Left lung (tissue), 10 donors: ENCODE results near the gene ITPR2. TPM values are rescaled to one million over a fixed set of nuclear protein-coding genes. Genes with fewer than 3 reads are reported as not detected.

ENCODE experiments used
- ATAC-seq: fragments of 200-7000 bp; cut with Tn5 transposase; one replicate; pipeline ENCODE4 v1.9.1; 2020; ENCODE audit warnings: moderate library complexity
- DNase-seq, 4 donors: peaks; one replicate each; pipeline ENCODE4 v3.0.0-alpha.2; 2013 to 2020
- H3K27ac ChIP-seq, 2 donors: fragments of 200-600 bp; sonication (generic) in 1 of 2; one replicate each; pipeline versions ENCODE4 v1.5.0 to v1.8.0; 2020 to 2021
- H3K27me3 ChIP-seq, 2 donors: fragments of 200-600 bp; sonication (generic) in 1 of 2; one replicate each; pipeline versions ENCODE4 v1.5.0 to v1.8.0; 2020 to 2021
- H3K36me3 ChIP-seq, 2 donors: fragments of 200-600 bp; sonication (generic) in 1 of 2; one replicate each; pipeline versions ENCODE4 v1.5.0 to v1.8.0; 2020 to 2021
- H3K4me1 ChIP-seq, 2 donors: fragments of 200-600 bp; one replicate each; pipeline ENCODE4 v1.8.0; 2021
- H3K4me3 ChIP-seq, 2 donors: fragments of 200-600 bp; sonication (generic) in 1 of 2; one replicate each; pipeline versions ENCODE4 v1.5.0 to v1.8.0; 2020 to 2021; ENCODE audit warnings: mild to moderate bottlenecking in 1 of 2
- H3K9me3 ChIP-seq, 2 donors: fragments of 200-600 bp; sonication (generic) in 1 of 2; one replicate each; pipeline versions ENCODE4 v1.5.0 to v1.8.0; 2020 to 2021
- CTCF ChIP-seq, 2 donors: fragments of 200-600 bp; sonication (generic) in 1 of 2; IDR thresholded peaks; one replicate each; pipeline versions ENCODE4 v1.5.0 to v1.8.0; 2021; ENCODE audit warnings: antibody characterized with exemption in 2 of 2
- intact Hi-C, 2 donors: fragments of 100-400 bp; cut with DNase I; formaldehyde crosslinking; loops; one replicate each; pipeline versions ENCODE4 v1.11.2 to v1.14.2; 2022
- polyA plus RNA-seq, 6 donors: library from polyadenylated mRNA; unstranded; fragments of 120-200 nt; gene quantifications; one replicate each; pipeline ENCODE4 v1.2.1, GENCODE V29; 2013; ENCODE audit not compliant: insufficient read length in 6 of 6
- total RNA-seq, 2 donors: library from RNA; stranded (reverse); fragmentation: NEBNext Ultra II Directional; extraction: Animal tissue kit (Norgen Biotek cat#: 25700); gene quantifications; one replicate each; pipeline ENCODE4 v1.2.1, GENCODE V29; 2021
- donor health status: DM: no; HTN: yes; CAD: no.
- donor health status: DM: no; HTN: no; CAD: no.

ITPR2 gene
- total and polyA plus RNA-seq, 8 donors: 5.5 to 67.8 (median 7.5) TPM

DNA sequence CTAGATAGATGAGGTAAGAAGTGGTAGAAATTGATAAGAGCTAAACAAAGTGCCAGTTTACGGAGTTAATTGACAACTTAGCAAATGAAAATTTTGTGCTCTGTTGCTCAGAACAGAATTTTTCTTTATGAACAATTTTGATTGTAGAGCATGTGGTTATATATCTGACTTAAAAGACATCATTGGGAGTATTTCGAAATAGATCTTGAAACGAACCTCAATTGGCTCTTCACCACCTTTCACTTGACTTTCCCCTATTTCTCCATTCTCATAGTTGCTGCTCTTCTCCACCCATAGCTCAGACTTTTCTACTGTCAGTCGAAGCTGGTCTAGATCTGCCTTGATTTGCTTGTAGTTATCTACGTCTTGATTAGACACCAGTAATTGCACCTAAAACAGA lies 212.1 kb downstream of the ITPR2 start:
- Histone ChIP-seq H3K27me3 (no peaks in the 10 kb centered on the region), H3K9me3 (no peaks in the 10 kb centered on the region), H3K4me3 (no peak overlapping the region), H3K27ac (no peak overlapping the region), H3K36me3 (peaks cover 0 to 42% of the 10 kb centered on the region in 2 donors), H3K4me1 (no peaks in the 10 kb centered on the region)
- no peak for DNase-seq
- no peak for TF ChIP-seq CTCF (IDR thresholded peaks at IDR 0.05)
- no peak for ATAC-seq
- intact Hi-C loops: no loop called here

GRCh38 chr12:26617513-26617912 lies 215.5 kb downstream of the ITPR2 start:
- Histone ChIP-seq H3K9me3 (no peaks in the 10 kb centered on the region), H3K4me1 (no peaks in the 10 kb centered on the region), H3K27ac (no peak overlapping the region), H3K27me3 (no peaks in the 10 kb centered on the region), H3K36me3 (peaks cover 0 to 37% of the 10 kb centered on the region in 2 donors), H3K4me3 (no peak overlapping the region)
- no peak for TF ChIP-seq CTCF (IDR thresholded peaks at IDR 0.05)
- intact Hi-C loops: no loop called here
- no peak for ATAC-seq
- no peak for DNase-seq

- Histone ChIP-seq H3K27me3 (no peaks in the 10 kb centered on the region), H3K4me1 (no peaks in the 10 kb centered on the region), H3K9me3 (no peaks in the 10 kb centered on the region), H3K36me3 (peaks cover 0 to 8% of the 10 kb centered on the region in 2 donors), H3K4me3 (no peak overlapping the region), H3K27ac (no peak overlapping the region)
- peak in 1 of 4 donors; percentile 25 for DNase-seq
- peak in 1 of 2 donors; percentile 30 for TF ChIP-seq CTCF (IDR thresholded peaks at IDR 0.05)
- ATAC-seq: peak; percentile 34
- intact Hi-C loops: no loop called here
Observed at GRCh38 chr12:26614011-26614616, 218.9 kb downstream of the ITPR2 start.

DNA sequence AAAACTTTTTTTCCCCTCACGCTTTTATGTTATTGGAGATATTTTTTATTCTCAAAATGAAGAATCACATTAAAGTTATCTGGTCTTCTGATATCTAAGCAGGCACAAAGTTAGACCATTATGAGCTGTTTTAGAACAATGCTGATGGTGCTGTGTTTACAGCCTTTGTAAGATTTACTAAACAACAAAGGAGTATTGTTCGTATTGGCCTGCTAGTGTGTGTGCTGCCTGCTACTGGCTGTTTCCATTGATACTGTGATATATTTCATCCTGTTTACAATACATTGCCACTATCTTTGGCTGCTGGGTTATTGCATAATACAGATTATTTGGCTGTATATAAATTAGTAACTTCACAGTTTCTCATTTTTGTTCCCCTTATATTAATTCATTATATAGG lies 220.8 kb downstream of the ITPR2 start:
- Histone ChIP-seq H3K27me3 (no peaks in the 10 kb centered on the region), H3K9me3 (no peaks in the 10 kb centered on the region), H3K4me1 (no peaks in the 10 kb centered on the region), H3K36me3 (peaks cover 0 to 5% of the 10 kb centered on the region in 2 donors), H3K4me3 (no peak overlapping the region), H3K27ac (no peak overlapping the region)
- no peak for DNase-seq
- no peak for ATAC-seq
- TF ChIP-seq CTCF (IDR thresholded peaks at IDR 0.05): no peak
- intact Hi-C loops: no loop called here

DNA sequence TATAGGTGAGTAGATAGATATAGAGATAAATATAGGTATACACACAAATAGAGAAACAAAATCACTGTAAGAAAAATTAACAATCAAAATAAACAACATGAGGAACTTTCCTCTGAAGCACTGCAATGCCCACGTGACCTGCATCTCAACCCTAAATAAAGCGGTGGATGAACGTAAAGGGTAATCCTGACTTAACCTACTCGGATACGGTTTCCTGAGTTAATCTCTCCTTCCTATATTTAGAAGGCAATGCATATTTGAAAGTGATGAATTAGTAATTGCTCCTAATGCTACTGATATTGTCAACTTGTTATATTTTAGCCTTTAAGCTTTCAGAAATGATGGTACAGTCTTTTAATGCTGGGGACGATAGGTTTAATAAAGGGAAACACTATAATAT lies 221.4 kb downstream of the ITPR2 start:
- intact Hi-C loops: no loop called here
- no peak overlapping the region for H3K27ac ChIP-seq
- H3K4me1 ChIP-seq: no peaks in the 10 kb centered on the region
- H3K4me3 ChIP-seq: no peak overlapping the region
- peaks cover 0 to 5% of the 10 kb centered on the region in 2 donors for H3K36me3 ChIP-seq
- no peaks in the 10 kb centered on the region for H3K27me3 ChIP-seq
- H3K9me3 ChIP-seq: no peaks in the 10 kb centered on the region
- no peak for DNase-seq
- ATAC-seq: no peak
- no peak for TF ChIP-seq CTCF (IDR thresholded peaks at IDR 0.05)
